ENCODE results near the gene RNF168. TPM values are rescaled to one million over a fixed set of nuclear protein-coding genes. Genes with fewer than 3 reads are reported as not detected.

RNF168 gene
- total RNA-seq, 1 experiment from 2014 or later, result 25.1 TPM

DNA sequence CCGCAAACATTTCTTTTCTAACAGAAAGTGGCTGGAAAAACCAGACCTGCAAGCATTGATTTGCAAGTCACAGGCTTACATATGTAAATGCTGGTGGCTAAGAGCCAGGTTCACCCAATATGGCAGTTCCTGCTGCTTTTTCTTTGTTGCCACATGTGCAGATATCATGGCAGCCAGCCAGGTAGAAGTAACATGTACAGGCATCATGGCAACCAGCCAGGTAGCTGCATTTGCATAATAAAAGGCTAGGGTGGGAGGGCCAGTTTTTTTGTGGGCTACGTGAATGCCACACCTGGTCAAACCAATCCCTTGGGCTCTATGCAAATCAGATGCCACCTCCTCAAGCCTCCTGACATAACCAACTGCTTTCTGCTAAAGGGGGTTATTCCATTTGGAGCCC is 14.4 kb upstream of the RNF168 start:
- peaks cover 2 to 7% of the 10 kb centered on the region in 2 experiments; a peak in 2 of 4 replicates for H3K4me1 ChIP-seq (ENCODE audit: control insufficient read depth in 1 of 2, insufficient read depth in 2 of 2, low read length in 2 of 2)
- ChIA-PET RAD21 (ENCODE audit: low non-redundant PET in 1 of 2, low total read pairs in 2 of 2, uncharacterized antibody in 2 of 2, unreplicated experiment in 2 of 2) (no interaction called here), CTCF (interaction anchor here (1.0 to 2.9 kb wide), 5 partner anchors 10 to 445 kb away, joined by 3 to 13 read pairs (median 10); no protein-coding TSS in a partner anchor)

DNA sequence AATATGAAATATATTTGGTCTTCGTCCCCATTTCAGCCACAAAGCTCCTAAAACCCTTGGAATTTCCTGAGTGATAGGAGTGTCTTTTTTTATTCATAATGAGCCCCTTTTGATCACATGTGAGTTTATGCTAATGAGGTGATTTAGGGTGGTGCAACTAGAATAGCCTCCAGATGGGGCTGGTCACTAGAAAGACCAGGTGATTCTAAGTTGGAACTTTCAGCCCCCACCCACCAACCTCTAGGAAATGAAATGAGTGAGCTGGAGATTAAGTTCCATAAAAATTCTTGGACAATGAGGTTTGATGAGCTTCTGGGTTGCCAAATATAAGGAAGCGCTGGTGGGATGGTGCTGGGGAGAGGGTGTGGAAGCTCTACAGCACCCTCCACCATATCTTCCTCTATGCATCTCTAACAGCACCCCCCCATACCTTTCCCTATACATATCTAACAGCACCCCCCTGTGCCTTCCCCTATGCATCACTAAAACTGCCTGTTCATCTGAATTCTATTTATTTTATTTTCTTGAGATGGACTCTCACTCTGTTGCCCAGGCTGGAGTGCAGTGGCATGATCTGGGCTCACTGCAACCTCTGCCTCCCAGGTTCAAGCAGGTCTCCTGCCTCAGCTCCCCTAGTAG is 13.7 kb upstream of the RNF168 start:
- no peaks in the 10 kb centered on the region for H3K9me3 ChIP-seq (ENCODE audit: control insufficient read depth in 1 of 2, insufficient read depth in 1 of 2, low read depth in 1 of 2, low read length in 2 of 2)
- ChIA-PET POLR2A (interaction anchor here (0.7 kb wide), 1 partner anchor 13 kb away, joined by 5 read pairs; no protein-coding TSS in a partner anchor), CTCF (interaction anchor here (1.0 to 2.9 kb wide), 4 partner anchors 9 to 444 kb away, joined by 3 to 13 read pairs (median 8); no protein-coding TSS in a partner anchor), RAD21 (ENCODE audit: low non-redundant PET in 1 of 2, low total read pairs in 2 of 2, uncharacterized antibody in 2 of 2, unreplicated experiment in 2 of 2) (interaction anchor here in 1 of 2 experiments (0.7 to 0.8 kb wide), 2 partner anchors 262 to 346 kb away, joined by 3 read pairs; no protein-coding TSS in a partner anchor)
- TF ChIP-seq RAD21 (IDR thresholded peaks at IDR 0.05; ENCODE audit: low read depth), result peak; percentile 53
- no peak for TF ChIP-seq SP1 (IDR thresholded peaks at IDR 0.05; ENCODE audit: low read depth)
- TF ChIP-seq, protein P1, sequence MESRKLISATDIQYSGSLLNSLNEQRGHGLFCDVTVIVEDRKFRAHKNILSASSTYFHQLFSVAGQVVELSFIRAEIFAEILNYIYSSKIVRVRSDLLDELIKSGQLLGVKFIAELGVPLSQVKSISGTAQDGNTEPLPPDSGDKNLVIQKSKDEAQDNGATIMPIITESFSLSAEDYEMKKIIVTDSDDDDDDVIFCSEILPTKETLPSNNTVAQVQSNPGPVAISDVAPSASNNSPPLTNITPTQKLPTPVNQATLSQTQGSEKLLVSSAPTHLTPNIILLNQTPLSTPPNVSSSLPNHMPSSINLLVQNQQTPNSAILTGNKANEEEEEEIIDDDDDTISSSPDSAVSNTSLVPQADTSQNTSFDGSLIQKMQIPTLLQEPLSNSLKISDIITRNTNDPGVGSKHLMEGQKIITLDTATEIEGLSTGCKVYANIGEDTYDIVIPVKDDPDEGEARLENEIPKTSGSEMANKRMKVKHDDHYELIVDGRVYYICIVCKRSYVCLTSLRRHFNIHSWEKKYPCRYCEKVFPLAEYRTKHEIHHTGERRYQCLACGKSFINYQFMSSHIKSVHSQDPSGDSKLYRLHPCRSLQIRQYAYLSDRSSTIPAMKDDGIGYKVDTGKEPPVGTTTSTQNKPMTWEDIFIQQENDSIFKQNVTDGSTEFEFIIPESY (IDR thresholded peaks at IDR 0.05; ENCODE audit: extremely low read depth, insufficient replicate concordance, low read length), result no peak
- TF ChIP-seq, protein P2, sequence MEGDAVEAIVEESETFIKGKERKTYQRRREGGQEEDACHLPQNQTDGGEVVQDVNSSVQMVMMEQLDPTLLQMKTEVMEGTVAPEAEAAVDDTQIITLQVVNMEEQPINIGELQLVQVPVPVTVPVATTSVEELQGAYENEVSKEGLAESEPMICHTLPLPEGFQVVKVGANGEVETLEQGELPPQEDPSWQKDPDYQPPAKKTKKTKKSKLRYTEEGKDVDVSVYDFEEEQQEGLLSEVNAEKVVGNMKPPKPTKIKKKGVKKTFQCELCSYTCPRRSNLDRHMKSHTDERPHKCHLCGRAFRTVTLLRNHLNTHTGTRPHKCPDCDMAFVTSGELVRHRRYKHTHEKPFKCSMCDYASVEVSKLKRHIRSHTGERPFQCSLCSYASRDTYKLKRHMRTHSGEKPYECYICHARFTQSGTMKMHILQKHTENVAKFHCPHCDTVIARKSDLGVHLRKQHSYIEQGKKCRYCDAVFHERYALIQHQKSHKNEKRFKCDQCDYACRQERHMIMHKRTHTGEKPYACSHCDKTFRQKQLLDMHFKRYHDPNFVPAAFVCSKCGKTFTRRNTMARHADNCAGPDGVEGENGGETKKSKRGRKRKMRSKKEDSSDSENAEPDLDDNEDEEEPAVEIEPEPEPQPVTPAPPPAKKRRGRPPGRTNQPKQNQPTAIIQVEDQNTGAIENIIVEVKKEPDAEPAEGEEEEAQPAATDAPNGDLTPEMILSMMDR (IDR thresholded peaks at IDR 0.05 in 2 of 3, conservative IDR thresholded peaks at IDR 0.05 in 1 of 3; ENCODE audit: borderline replicate concordance in 1 of 3, insufficient read depth in 1 of 3, low read depth in 2 of 3, low read length in 2 of 3), result peak in 1 of 3 experiments; percentile 25; a peak in 1 of 6 replicates
- peaks cover 2 to 7% of the 10 kb centered on the region in 2 experiments; a peak in 2 of 4 replicates for H3K4me1 ChIP-seq (ENCODE audit: control insufficient read depth in 1 of 2, insufficient read depth in 2 of 2, low read length in 2 of 2)
- no peak overlapping the region for H3K4me2 ChIP-seq (ENCODE audit: low read length)
- no TSS peak for BruUV-seq (replicated peaks)
- H3K9ac ChIP-seq (ENCODE audit: low read length), result no peak overlapping the region
- ATAC-seq (peak; percentile 45; the same call in 1 of the 2 replicates), DNase-seq (ENCODE audit: low read depth, low spot score) (no peak)
- H3K4me3 ChIP-seq (replicated peaks in 1 of 2; ENCODE audit: low read depth in 1 of 2, low read length in 2 of 2), result no peak overlapping the region
- H3K79me2 ChIP-seq (ENCODE audit: insufficient read depth, low read length), result no peaks in the 10 kb centered on the region
- no peaks in the 10 kb centered on the region for H3K36me3 ChIP-seq (ENCODE audit: control insufficient read depth in 1 of 2, insufficient read depth in 2 of 2, low read length in 2 of 2)
- intact Hi-C loops (cut with micrococcal nuclease), result no loop called here
- H3K27ac ChIP-seq (ENCODE audit: low read depth, low read length), result no peak overlapping the region
- no peak overlapping the region for H2AFZ ChIP-seq (ENCODE audit: low read depth, low read length, poor library complexity, severe bottlenecking)
- H3K27me3 ChIP-seq (ENCODE audit: insufficient read depth, low read length), result no peaks in the 10 kb centered on the region
- no peaks in the 10 kb centered on the region for H4K20me1 ChIP-seq (ENCODE audit: insufficient read depth)
- no peaks in the 10 kb centered on the region for H3K9me2 ChIP-seq (ENCODE audit: insufficient read depth)

More for the DNA sequence above, 14.4 kb upstream of the RNF168 start:
- Histone ChIP-seq H2AFZ (ENCODE audit: low read depth, low read length, poor library complexity, severe bottlenecking) (no peak overlapping the region), H3K36me3 (ENCODE audit: control insufficient read depth in 1 of 2, insufficient read depth in 2 of 2, low read length in 2 of 2) (no peaks in the 10 kb centered on the region), H3K27me3 (ENCODE audit: insufficient read depth, low read length) (no peaks in the 10 kb centered on the region), H3K4me3 (replicated peaks in 1 of 2; ENCODE audit: low read depth in 1 of 2, low read length in 2 of 2) (no peak overlapping the region), H4K20me1 (ENCODE audit: insufficient read depth) (no peaks in the 10 kb centered on the region), H3K9me3 (ENCODE audit: control insufficient read depth in 1 of 2, insufficient read depth in 1 of 2, low read depth in 1 of 2, low read length in 2 of 2) (no peaks in the 10 kb centered on the region), H3K27ac (ENCODE audit: low read depth, low read length) (no peak overlapping the region), H3K79me2 (ENCODE audit: insufficient read depth, low read length) (no peaks in the 10 kb centered on the region), H3K4me2 (ENCODE audit: low read length) (no peak overlapping the region), H3K9me2 (ENCODE audit: insufficient read depth) (no peaks in the 10 kb centered on the region), H3K9ac (ENCODE audit: low read length) (no peak overlapping the region)
- no peak for ATAC-seq
- no peak for TF ChIP-seq POLR2A (IDR thresholded peaks at IDR 0.05; ENCODE audit: borderline replicate concordance, extremely low read depth, insufficient read depth, insufficient read length)
- TF ChIP-seq TCF7L2 (IDR thresholded peaks at IDR 0.05; ENCODE audit: borderline replicate concordance, extremely low read depth, insufficient read depth, insufficient read length), result no peak
- TF ChIP-seq EZH2 (IDR thresholded peaks at IDR 0.05), result no peak
- TF ChIP-seq YY1 (IDR thresholded peaks at IDR 0.05; ENCODE audit: extremely low read depth, insufficient replicate concordance, low read depth, low read length), result no peak
- no peak for DNase-seq (ENCODE audit: low read depth, low spot score)
- BruUV-seq (replicated peaks), result no TSS peak
- intact Hi-C loops (cut with micrococcal nuclease), result loop anchor here (2.0 kb wide), 3 partner anchors 31 to 491 kb away; no protein-coding TSS in a partner anchor
- POLR2A ChIA-PET, result no interaction called here
